ENCODE measurements around the gene UNKL.
"Not testable (repeated sequence)": the region's sequence is repeated elsewhere in the genome, so short reads cannot be mapped to it uniquely, and the experiment has no call there.

Gene UNKL

DNA sequence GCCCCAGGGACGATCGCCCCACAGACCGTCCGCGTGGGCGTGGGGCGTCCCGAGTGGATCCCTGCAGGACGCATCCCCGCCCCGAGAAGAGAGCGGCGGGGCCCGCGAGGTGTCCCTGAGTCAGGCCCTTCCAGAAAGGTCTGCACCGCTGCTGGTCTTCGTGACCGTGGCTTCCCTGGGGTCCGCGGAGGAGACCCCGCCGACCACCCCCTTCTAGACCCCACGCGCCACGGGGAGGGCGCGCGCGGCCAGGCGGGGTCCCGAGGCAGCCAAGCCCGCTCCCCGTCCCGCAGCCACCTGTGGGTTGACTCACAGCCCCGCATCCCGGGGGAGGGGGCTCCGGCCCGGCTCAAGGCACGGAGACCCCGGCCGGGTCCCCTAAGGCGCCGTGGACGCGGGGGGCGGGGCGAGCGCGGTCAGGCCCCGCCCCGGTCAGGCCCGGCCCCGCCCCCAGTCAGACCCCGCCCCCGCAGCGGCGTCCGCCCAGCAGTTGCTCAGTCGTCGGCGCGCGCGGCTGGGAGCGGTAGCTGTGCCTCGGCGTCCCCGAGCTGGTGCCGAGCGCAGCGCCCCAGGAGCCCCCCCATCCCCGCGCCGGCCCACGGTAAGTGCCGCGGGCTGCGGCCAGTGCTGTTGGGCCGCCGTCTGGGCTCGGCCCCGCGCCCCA, 81.2 kb downstream of the UNKL start, which contains the start of gene BAIAP3:
Gene BAIAP3, plus strand, starts transcription at position 497 of the 664 bp plus-strand sequence. CDS start 4,905 bp downstream, outside the sequence.
- H3K4me3 ChIP-seq (ENCODE audit: low read depth, low read length): peak within 1 kb of the TSS; percentile 35
- no peak for DNase-seq (ENCODE audit: low read depth)

DNA sequence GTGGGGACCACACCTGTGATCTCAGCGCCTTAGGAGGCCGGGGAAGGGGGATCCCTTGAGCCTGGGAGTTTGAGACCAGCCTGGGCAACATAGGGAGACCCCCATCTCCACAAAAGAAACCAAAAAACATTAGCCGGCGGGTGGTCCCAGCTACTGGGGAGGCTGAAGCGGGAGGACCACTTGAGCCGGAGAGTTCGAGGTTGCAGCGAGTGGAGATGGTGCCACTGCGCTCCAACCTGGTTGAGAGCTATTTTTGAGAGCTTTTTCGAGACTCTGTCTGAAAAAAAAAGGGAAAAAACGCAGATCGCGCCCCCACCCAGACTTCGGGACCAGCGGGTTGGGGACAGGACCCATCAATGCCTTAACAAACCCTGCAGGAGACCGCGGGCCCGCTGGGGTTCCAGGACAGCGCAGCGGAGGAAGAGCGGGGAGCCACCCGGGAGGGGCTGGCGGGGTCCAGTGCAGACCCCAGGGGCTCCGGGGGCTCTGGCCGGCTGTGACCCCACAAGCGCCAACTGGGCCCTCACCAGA, 81.8 kb downstream of the UNKL start:
- DNase-seq (ENCODE audit: low read depth): no peak
- H3K4me3 ChIP-seq (ENCODE audit: low read depth, low read length): no peak overlapping the region

DNA sequence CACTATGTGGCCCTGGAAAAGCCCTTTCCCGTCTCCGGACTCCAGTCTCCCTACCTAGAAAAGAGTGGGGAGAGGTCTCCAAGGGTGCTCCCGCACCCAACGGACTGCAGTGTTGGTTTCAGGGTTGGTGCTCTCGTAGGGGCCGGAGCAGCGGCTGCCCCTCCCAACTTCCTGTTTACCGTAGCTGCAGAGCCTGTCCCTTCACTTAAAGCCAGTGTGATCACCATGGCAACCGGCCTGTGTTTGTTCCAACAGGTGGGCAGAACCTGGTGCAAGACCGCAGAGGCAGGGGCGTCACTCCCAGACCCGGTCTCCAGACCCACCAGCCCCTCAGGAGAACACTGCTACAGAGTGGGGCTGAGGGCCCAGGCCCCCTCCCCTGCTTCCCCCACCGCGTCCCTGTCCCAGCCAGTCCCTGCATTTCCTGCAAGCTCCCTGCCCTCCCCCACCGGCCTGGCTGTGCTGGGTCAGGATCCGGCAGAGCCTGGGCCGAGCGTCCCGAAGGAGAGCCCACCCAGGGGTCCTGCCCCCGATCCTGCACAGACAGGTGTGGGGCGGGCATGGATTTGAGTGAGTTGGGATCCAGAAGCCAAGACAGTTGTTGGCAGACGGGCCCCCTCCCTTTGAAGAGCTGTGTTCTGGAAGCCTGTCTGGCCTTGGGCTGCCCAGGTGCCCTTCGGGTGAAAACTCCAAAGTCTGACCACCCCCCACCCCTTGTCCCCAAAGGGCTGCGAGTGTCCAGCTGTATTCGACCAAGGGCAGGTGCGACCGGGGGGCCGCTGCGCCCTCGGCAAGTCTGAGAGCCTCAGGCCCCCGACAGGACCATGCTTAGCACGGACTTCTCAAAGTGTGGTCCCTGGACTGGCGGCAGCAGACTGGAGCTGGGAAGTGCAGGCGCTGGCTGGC, 82.5 kb downstream of the UNKL start:
- no peak overlapping the region for H3K4me3 ChIP-seq (ENCODE audit: low read depth, low read length)
- DNase-seq (ENCODE audit: low read depth): no peak

DNA sequence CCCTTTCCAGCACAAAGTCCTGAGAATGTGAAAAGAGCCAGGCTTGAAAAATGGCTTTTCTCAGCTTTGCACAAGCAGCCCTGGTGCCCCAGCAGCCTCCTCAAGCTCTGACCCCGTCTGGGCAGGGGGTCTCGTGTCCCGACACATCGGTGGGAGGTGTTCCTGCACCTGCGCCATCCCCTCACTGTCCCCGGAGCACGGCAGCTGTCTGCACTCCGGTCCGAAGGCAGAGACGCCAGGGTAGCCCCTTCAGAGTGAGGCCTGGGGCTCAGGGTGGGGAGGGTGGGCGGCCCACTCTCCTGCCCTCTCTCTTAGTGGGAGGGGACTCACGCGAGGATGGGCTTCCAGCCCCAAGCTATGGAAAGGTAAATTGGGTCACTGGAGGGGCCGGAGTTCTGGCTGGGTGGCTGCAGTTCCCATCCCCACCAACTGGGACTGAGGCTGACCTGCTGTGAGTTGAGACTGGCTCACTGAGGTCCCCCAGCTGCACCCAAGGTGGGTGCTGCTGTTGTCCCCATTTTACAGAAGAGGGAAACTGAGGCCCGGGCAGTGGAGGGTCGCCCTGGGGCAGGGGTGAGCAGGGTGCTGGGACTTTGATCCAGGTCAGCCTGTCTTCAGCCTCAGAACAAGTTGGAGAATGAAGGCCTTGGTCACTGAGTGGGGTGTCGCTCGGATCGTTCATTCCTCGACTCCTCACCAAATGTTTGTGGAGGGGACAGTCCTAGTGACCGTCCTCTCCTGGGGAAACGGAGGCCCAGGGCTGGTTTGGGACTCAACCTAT, 83.4 kb downstream of the UNKL start:
- DNase-seq (ENCODE audit: low read depth): no peak
- H3K4me3 ChIP-seq (ENCODE audit: low read depth, low read length): no peak overlapping the region

DNA sequence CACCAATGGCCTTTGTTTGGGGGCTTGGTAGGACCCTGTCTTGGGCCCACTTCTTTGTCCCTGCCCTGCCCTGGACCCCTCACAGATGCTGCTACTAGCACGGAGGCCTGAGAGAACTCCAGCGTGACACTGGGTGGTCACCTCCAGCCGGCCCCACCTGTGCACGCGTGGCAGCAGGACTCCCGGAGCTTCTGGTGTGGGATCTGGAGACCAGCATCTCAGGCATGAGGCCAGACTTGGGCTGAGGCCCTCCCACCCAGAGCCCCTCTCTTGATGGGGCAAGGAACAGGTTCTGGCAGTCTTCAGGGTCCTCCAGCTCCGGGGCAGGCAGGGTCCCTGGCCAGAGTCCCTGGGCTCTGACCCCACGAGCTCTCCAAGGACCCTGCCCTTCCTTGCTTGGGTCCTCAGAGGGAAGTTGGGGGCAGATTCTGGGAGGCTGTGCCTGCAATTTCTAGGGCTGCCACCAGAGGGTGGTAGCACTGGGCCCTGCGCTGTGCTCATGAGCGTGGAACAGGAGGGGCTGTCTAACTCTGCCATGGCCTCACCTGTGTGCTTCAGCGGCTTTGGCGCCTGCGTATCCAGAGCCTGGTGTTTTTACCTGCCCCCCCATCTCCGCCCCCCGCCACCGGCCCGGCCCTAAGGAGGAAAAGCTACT, 84.1 kb downstream of the UNKL start:
- no peak overlapping the region for H3K4me3 ChIP-seq (ENCODE audit: low read depth, low read length)
- no peak for DNase-seq (ENCODE audit: low read depth)

DNA sequence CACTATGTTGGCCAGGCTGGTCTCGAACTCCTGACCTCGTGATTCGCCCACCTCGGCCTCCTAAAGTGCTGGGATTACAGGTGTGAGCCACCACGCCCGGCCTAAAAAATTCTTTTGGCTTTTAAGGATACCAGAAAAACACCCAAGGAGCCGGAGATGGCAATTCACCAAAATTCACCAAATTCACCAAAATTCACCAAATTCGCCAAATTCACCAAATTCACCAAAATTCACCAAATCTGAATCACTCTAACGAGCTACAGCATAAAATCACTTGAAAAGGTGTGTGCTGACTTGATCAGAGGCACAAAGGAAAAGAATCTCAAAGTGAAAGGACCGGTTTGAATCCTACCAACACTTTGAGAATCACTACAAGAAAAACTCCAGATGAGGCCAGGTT, 85.5 kb downstream of the UNKL start:
- not testable (repeated sequence) for H3K4me3 ChIP-seq (ENCODE audit: low read depth, low read length); DNase-seq (ENCODE audit: low read depth)

DNA sequence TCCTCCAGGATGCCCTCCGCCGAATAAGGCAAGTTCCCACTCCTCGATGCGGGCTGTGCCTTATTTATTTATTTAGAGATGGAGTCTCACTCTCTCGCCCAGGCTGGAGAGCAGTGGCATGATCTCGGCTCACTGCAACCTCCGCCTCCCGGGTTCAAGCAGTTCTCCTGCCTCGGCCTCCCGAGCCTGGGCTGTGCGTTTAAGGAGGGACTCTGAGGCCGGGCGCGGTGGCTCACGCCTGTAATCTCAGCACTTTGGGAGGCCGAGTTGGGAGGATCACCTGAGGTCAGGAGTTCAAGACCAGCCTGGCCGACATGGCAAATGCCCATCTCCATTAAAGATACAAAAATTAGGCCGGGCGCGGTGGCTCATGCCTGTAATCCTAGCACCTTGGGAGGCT, 86.4 kb downstream of the UNKL start:
- H3K4me3 ChIP-seq (ENCODE audit: low read depth, low read length); DNase-seq (ENCODE audit: low read depth): not testable (repeated sequence)

DNA sequence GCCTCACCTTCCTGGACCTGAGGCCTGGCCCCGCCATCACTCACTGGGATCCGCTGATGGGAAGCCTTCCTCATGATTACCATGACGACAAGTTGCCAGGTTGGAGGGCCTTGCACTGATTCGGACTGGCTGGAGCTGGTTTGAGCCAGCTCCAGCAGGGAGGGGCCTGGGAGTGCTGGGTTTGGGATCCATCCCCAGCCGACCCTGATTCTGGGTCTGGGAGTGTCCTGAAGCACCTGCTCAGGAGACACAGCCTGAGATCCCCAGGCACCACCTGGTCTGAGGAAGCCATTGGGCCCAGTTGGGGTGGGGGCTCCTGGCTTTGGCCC, 86.9 kb downstream of the UNKL start:
- no peak overlapping the region for H3K4me3 ChIP-seq (ENCODE audit: low read depth, low read length)
- DNase-seq (ENCODE audit: low read depth): no peak

DNA sequence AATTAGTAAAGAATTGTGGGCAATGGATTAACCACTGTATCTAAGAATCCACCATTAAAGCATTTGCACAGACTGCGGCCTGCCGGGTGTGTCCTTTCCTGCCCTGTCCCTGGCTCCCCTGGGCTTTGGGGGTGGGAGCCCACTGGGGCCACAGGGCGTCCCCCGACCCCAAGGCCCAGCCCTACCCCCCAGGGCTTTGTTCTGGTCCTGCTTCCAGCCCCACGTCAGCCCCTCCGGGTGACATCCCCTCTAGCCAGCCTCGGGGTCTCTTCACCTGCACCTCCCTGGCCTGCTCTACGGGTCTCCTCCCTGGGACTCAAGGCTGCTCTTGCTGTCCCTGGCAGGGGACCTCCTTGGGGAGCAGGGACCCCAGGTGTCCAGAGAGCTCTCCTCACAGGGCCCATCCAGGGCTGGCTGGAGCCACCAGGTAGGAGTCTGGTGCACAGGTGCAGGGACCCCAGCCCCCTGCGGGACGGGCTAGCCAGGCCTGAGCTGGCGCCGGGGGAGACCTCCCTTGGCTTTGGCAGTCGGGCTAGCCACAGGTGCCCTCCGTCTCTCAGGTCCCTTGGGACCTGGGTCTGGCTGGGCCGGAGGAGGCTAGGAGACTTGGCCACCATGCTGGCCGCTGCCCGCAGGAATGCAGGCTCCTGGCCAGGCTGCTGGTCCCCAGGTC, 87.4 kb downstream of the UNKL start:
- H3K4me3 ChIP-seq (ENCODE audit: low read depth, low read length): no peak overlapping the region
- no peak for DNase-seq (ENCODE audit: low read depth)

DNA sequence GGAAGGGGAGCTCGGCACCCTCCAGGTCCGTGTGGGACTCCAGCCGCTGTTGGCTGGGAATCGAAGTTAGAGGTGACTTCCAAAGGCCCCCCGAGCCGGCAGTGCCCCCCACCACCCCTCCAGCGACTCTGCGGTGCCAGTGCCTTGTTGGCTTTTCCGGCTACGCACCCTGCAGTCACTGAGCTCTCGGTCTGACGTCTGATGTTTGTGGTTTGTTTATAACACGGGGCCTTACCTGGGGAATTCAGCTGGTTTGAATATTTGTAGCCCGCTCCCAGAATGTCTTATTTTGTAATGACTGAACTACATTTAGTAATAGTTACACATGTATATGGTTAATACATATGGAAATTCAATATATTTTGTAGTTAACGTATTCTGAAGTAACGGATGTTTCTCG, 88.1 kb downstream of the UNKL start:
- no peak for DNase-seq (ENCODE audit: low read depth)
- no peak overlapping the region for H3K4me3 ChIP-seq (ENCODE audit: low read depth, low read length)

DNA sequence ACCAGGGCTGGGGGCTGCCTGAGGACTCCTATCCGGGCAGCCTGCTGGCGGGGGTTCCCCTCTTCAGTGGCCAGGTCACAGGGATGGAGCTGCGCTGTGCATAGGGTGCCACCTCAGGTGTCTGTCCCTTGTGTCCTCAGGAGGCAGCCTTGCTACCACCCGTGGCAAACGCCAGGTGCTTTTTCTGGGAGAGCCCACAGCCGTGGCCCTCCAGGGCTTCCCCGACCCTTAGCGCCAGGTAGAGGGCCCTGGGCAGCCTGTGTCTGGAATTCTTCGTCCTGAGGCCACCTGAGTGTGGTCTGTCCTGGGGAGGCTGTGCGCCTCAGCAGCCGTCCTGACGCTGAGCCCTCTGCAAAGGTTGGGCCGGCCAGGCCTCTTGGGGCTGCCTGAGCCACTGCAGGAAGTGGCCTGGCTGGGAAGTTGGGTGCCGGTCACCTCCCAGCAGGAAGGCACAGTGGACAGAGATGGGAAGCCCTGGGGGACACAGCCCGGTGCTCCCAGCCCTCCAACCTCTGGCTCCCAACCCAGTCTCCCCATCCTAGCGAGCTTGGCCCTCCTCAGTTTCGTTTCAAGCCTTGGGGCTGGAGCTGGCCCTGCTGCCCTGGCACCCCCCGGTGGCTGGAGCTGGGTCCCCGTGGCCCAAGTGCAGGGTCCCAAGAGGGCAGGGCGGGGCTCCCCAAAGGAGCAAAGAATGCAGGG, 88.7 kb downstream of the UNKL start:
- no peak for DNase-seq (ENCODE audit: low read depth)
- no peak overlapping the region for H3K4me3 ChIP-seq (ENCODE audit: low read depth, low read length)

DNA sequence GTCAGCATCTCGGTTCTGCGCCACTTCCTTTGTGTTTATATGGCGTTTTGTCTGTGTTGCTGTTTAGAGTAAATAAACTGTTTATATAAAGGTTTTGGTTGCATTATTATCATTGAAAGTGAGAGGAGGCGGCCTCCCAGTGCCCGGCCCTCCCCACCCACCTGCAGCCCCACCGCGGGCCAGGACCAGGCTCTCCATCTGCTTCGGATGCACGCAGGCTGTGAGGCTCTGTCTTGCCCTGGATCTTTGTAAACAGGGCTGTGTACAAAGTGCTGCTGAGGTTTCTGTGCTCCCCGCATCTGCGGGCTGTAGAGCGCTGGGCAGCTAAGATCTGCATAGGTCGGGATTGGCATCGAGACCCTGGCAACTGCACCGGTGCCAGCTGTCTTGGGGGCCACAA, 89.2 kb downstream of the UNKL start:
- DNase-seq (ENCODE audit: low read depth): no peak
- H3K4me3 ChIP-seq (ENCODE audit: low read depth, low read length): no peak overlapping the region

DNA sequence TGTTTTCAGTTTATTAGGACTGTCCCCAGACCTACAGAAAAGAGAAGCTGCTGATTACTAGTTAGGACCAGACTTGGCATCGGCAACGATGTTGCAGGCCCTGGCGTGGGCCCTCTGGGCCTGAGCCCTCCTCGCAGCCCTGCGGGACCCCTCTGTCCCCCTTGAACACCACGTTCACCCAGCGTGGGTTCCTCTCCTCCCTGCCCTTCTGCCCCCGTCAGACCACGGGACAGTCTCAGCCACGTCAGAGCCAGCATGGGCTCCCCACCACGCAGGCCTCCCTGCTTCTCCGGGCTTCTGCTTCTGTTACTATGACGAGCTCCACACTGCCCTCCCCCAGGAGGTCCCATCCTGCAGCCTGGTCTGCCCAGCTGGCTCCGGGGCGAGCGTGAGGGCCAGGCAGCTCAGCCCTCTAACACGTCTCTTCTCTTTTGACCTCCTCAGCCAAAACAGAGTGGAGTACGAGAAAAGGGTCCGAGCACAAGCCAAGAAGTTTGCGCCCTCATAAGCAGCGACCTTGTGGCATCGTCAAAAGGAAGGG, 90.1 kb downstream of the UNKL start:
- DNase-seq (ENCODE audit: low read depth): no peak
- no peak overlapping the region for H3K4me3 ChIP-seq (ENCODE audit: low read depth, low read length)

DNA sequence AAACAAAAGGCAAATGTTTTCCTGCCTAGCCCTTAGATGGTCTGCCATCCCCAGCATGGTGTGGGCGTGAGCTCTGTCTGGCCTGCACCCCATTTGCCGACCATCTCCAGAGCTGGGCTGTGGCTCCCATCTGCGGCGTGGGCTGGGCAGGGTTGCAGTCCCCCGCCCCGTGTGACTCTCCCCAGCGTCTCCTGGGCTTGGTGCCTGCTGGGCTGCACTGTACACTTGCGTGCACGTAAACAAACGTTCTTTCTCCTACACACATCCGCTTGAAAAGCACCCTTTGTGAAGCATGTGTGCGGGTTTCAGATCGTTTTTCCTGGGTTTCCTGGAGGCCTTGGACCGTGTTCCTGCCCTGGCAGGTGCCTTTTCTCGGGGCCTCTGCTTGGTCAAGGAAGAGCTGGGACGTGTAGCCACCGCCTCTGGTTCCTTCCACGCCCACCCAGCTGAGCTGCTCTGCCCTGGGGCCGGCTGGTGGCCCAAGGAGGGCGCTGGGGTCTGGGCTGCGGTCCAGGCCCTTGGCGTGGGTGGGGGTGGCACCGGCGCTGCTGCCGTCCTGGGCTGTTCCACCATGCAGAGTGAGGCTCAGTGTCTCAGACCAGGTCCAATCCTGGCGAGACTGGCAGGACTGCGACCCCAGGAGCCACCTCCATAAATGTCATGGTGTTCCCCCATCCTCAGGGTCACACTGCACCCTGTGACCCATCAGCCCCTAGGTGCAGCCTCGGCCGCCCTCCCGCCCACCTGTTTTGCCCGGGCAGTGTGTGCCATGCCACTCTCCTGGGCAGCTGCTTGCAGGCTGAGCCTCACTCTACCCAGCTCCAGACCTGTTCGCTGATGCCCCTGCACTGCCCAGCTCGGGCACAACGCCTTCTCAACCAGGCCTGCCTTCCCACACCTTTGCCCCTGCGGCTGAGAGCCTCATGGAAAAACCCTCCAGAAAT, 90.9 kb downstream of the UNKL start:
- DNase-seq (ENCODE audit: low read depth): no peak
- H3K4me3 ChIP-seq (ENCODE audit: low read depth, low read length): no peak overlapping the region

DNA sequence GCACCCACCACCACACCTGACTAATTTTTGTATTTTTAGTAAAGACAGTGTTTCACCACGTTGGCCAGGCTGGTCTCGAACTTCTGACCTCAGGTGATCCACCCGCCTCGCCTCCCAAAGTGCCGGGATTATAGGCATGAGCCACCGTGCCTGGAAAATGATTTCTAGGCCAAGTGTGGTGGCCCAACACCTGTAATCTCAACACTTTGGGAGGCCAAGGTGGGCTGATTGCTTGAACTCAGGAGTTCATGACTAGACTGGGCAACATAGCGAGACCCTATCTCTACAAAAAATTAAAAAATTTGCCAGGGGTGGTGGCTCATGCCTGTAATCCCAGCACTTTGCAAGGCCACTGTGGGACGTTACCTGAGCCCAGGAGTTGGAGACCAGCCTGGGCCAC, 92.1 kb downstream of the UNKL start:
- DNase-seq (ENCODE audit: low read depth): no peak
- no peak overlapping the region for H3K4me3 ChIP-seq (ENCODE audit: low read depth, low read length)

DNA sequence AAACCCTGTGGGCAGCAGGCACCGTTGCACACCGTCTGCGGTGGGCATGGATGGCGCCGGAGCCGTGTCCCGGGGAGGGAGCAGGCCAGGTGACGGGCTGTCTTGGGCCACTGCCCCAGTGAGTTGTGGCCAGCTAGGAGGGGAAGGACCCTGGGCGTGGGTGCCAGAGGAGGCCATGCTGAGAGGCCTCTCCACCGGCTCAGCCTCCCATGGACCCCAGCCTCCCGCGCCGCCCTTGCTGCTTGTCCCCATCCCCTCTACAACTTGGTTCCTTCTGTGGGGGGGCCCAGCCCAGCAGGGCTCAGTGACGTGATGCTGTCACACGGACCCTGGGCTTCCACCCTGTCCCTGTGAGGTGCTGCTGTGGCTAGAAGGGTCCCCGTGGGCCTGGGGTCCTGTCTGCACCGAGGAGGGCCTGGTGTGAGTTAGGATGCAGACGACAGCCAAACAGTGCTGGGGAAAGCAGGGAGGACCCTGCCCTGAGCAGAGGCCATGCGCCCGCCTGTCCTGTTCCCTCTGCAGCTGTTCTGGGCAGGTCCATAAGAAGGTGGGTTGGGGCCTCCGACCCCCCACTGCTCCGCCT, 93.8 kb downstream of the UNKL start:
- DNase-seq (ENCODE audit: low read depth): no peak
- no peak overlapping the region for H3K4me3 ChIP-seq (ENCODE audit: low read depth, low read length)

DNA sequence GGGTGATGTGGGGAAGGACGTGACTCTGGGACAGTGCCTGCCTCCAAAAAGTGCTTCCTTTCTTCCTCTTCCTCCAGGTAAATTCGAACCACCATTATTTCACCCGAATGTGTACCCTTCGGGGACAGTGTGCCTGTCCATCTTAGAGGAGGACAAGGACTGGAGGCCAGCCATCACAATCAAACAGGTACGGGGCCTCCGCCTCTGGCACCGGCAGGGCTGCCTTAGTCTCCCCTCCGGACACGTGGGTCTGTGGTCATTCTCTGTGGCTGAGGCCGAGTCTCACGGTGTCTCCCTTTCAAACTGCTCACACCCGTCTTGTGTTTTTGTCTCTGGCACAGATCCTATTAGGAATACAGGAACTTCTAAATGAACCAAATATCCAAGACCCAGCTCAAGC, 94.4 kb downstream of the UNKL start:
- no peak for DNase-seq (ENCODE audit: low read depth)
- H3K4me3 ChIP-seq (ENCODE audit: low read depth, low read length): no peak overlapping the region
